Nephron progenitor cell (in vitro differentiated cells): ENCODE measurements around the gene KLHL11.
"Not testable (repeated sequence)": the region's sequence is repeated elsewhere in the genome, so short reads cannot be mapped to it uniquely, and the experiment has no call there.

ENCODE experiments used
- DNase-seq: peaks from one replicate; pipeline ENCODE4 v3.0.0; 2021
- H3K27ac Mint-ChIP-seq: 2 replicates; pipeline ENCODE4 v1.8.0; 2021; ENCODE audit warnings: mild to moderate bottlenecking, moderate library complexity, mixed read lengths
- H3K27me3 Mint-ChIP-seq: 2 replicates; pipeline ENCODE4 v1.8.0; 2021; ENCODE audit warnings: mild to moderate bottlenecking, low read depth, mixed read lengths; ENCODE audit not compliant: poor library complexity
- H3K36me3 Mint-ChIP-seq: 2 replicates; pipeline ENCODE4 v1.8.0; 2021; ENCODE audit warnings: low read depth, mixed read lengths
- H3K4me1 Mint-ChIP-seq: 2 replicates; pipeline ENCODE4 v1.8.0; 2021; ENCODE audit warnings: mixed read lengths
- H3K4me3 Mint-ChIP-seq: 2 replicates; pipeline ENCODE4 v1.8.0; 2021; ENCODE audit warnings: mild to moderate bottlenecking, moderate library complexity, mixed read lengths
- H3K9me3 Mint-ChIP-seq: 2 replicates; pipeline ENCODE4 v1.8.0; 2021; ENCODE audit warnings: mild to moderate bottlenecking, moderate library complexity, mixed read lengths
- CTCF ChIP-seq: fragments of 200-600 bp; sonication (generic); IDR thresholded peaks from 2 replicates; pipeline ENCODE4 v1.5.0; 2021; ENCODE audit warnings: antibody characterized with exemption

KLHL11 gene

DNA sequence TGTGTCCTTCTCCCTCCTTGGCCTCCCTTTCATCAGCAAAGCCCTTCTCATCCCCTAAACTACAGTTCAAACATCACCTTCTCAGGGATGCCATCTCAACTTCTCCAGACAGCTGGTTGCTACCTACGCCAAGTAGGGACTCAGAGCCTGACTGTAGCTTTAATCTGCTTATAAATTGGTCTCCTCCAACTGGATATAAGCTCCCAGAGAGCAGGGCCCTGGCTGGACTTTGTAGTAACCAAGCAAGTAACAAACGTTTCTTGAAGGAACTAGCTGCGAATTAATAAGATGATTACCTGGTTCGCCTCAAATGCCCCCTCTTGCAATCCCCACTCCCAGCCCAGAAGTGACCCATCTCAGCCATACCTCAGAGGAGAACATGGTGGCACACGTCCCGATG lies 17.5 kb upstream of the KLHL11 start:
- Mint-ChIP-seq H3K9me3 (peaks cover 8% of the 10 kb centered on the region), H3K27me3 (no peaks in the 10 kb centered on the region), H3K4me3 (no peak overlapping the region), H3K36me3 (peaks cover 72% of the 10 kb centered on the region), H3K27ac (peak overlapping the region; percentile 40), H3K4me1 (peaks cover 7% of the 10 kb centered on the region)
- TF ChIP-seq CTCF, result no peak
- no peak for DNase-seq

DNA sequence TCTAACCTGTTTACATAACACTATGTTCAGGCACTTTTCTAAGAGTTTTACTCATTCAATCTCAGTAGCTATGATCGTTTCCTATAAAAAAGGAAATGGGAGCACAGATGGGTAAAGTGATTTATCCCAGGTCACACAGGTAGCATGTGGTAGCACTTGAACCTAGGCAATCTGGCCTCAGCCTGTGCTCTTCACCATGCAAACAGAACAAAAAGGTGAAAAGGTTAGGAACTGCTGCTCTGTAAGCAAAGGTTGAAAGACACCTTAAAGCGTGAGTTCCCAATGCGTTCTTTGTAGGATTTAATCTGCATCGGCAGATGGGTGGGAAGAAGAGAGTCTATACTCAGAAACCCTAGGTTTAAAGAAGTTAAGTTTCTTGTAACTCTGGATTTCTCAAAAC lies 14.9 kb upstream of the KLHL11 start:
- Mint-ChIP-seq H3K27ac (peak overlapping the region; percentile 22), H3K4me3 (no peak overlapping the region), H3K36me3 (peaks cover 77% of the 10 kb centered on the region), H3K9me3 (peaks cover 22% of the 10 kb centered on the region), H3K27me3 (peaks cover 3% of the 10 kb centered on the region), H3K4me1 (peaks cover 7% of the 10 kb centered on the region)
- DNase-seq, result no peak
- no peak for TF ChIP-seq CTCF

DNA sequence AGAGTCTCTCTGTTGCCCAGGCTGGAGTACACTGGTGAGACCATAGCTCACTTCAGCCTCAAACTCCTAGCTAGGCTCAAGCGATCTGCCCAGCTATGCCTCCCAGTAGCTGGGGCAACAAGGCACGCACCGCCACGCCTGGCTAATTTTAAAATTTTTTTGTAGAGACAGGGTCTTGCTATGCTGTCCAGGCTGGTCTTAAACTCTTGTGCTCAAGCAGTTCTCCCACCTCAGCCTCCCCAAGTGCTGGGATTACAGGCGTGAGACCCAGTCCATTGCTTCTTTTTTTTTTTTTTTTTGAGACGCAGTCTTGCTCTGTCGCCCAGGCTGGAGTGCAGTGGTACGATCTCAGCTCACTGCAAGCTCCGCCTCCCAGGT lies 9.1 kb upstream of the KLHL11 start:
- H3K27me3 Mint-ChIP-seq, DNase-seq, H3K27ac Mint-ChIP-seq, H3K4me1 Mint-ChIP-seq, H3K4me3 Mint-ChIP-seq: not testable (repeated sequence)
- H3K36me3 Mint-ChIP-seq, result peaks cover 88% of the 10 kb centered on the region
- peaks cover 28% of the 10 kb centered on the region for H3K9me3 Mint-ChIP-seq

- Mint-ChIP-seq H3K4me1 (no peaks in the 10 kb centered on the region), H3K9me3 (peaks cover 28% of the 10 kb centered on the region), H3K27me3 (peaks cover 3% of the 10 kb centered on the region), H3K4me3 (no peak overlapping the region), H3K27ac (no peak overlapping the region), H3K36me3 (peaks cover 92% of the 10 kb centered on the region)
- DNase-seq, result no peak
- no peak for TF ChIP-seq CTCF
Measured at GRCh38 chr17:41873559-41874292, 8.5 kb upstream of the KLHL11 start.

GRCh38 chr17:41871789-41872188 lies 6.6 kb upstream of the KLHL11 start:
- TF ChIP-seq CTCF, result no peak
- Mint-ChIP-seq H3K36me3 (peaks cover 90% of the 10 kb centered on the region), H3K27ac (peak overlapping the region; percentile 48), H3K27me3 (no peaks in the 10 kb centered on the region), H3K9me3 (peaks cover 12% of the 10 kb centered on the region), H3K4me3 (no peak overlapping the region), H3K4me1 (no peaks in the 10 kb centered on the region)
- DNase-seq, result no peak

- Mint-ChIP-seq H3K4me1 (peaks cover under 1% of the 10 kb centered on the region), H3K4me3 (no peak overlapping the region), H3K36me3 (peaks cover 84% of the 10 kb centered on the region), H3K27ac (peak overlapping the region; percentile 68), H3K9me3 (peaks cover 6% of the 10 kb centered on the region), H3K27me3 (no peaks in the 10 kb centered on the region)
- TF ChIP-seq CTCF, result no peak
- no peak for DNase-seq
Measured at GRCh38 chr17:41870627-41871026, 5.4 kb upstream of the KLHL11 start.
